Neural cell (in vitro differentiated cells): ENCODE data around the gene KCND2. TPM values are rescaled to one million over a fixed set of nuclear protein-coding genes. Genes with fewer than 3 reads are reported as not detected.

ENCODE experiments used
- H2AFZ ChIP-seq: fragments of 200-600, 300-800 bp; sonication (generic), shearing (Covaris generic); 2 replicates; pipeline ENCODE4 v1.6.0; 2014; ENCODE audit warnings: low read depth, mild to moderate bottlenecking, antibody characterized with exemption, low read length, moderate library complexity
- H3F3A ChIP-seq: fragments of 200-600 bp; shearing (Covaris generic); 2 replicates; pipeline ENCODE4 v1.6.1; 2016; ENCODE audit warnings: mild to moderate bottlenecking, moderate library complexity, mixed read lengths, antibody characterized with exemption, low read length; ENCODE audit not compliant: insufficient read depth, poor library complexity, severe bottlenecking
- H3K27ac ChIP-seq: fragments of 200-600, 300-800 bp; sonication (generic), shearing (Covaris generic); 2 replicates; pipeline ENCODE4 v1.5.1; 2014; ENCODE audit warnings: mild to moderate bottlenecking, low read length, moderate library complexity
- H3K27me3 ChIP-seq: fragments of 300-800, 200-600 bp; sonication (generic), shearing (Covaris generic); 2 replicates; pipeline ENCODE4 v1.6.0; 2014; ENCODE audit warnings: mild to moderate bottlenecking, low read depth, low read length, moderate library complexity; ENCODE audit not compliant: insufficient read depth
- H3K36me3 ChIP-seq: fragments of 300-800, 200-600 bp; sonication (generic), shearing (Covaris generic); 2 replicates; pipeline ENCODE4 v1.5.1; 2014; ENCODE audit warnings: mild to moderate bottlenecking, antibody characterized with exemption, low read length, moderate library complexity; ENCODE audit not compliant: insufficient read depth
- H3K4me2 ChIP-seq: fragments of 300-800, 200-600 bp; sonication (generic), shearing (Covaris generic); 2 replicates; pipeline ENCODE4 v1.6.0; 2014; ENCODE audit warnings: mild to moderate bottlenecking, low read length
- H3K4me3 ChIP-seq: fragments of 300-800, 200-600 bp; sonication (generic), shearing (Covaris generic); 2 replicates; pipeline ENCODE4 v1.5.1; 2014; ENCODE audit warnings: mild to moderate bottlenecking, low read length, moderate library complexity
- H3K79me2 ChIP-seq: fragments of 200-600 bp; shearing (Covaris generic); replicated peaks from 2 replicates; pipeline ENCODE4 v1.6.0; 2014; ENCODE audit warnings: mild to moderate bottlenecking, low read length, moderate library complexity; ENCODE audit not compliant: insufficient read depth
- H3K9ac ChIP-seq: fragments of 300-800, 200-600 bp; sonication (generic), shearing (Covaris generic); 2 replicates; pipeline ENCODE4 v1.6.1; 2016; ENCODE audit warnings: mild to moderate bottlenecking, low read length, mixed read lengths
- H3K9me2 ChIP-seq: fragments of 200-600 bp; shearing (Covaris generic); 2 replicates; pipeline ENCODE4 v1.6.1; 2016; ENCODE audit warnings: mild to moderate bottlenecking, low read length, mixed read lengths; ENCODE audit not compliant: insufficient read depth
- H3K9me3 ChIP-seq: fragments of 200-600, 300-800 bp; sonication (generic), shearing (Covaris generic); 2 replicates; pipeline ENCODE4 v1.6.1; 2016; ENCODE audit warnings: mild to moderate bottlenecking, mixed run types, low read length, moderate library complexity, mixed read lengths
- H4K20me1 ChIP-seq: fragments of 200-600 bp; shearing (Covaris generic); 2 replicates; pipeline ENCODE4 v1.6.1; 2016; ENCODE audit warnings: mild to moderate bottlenecking, mixed run types; ENCODE audit not compliant: insufficient read depth
- CTCF ChIP-seq: fragments of 450-650 bp; IDR thresholded peaks from 2 replicates; pipeline ENCODE4 v1.5.1; 2014; ENCODE audit warnings: antibody characterized with exemption, mild to moderate bottlenecking, moderate library complexity; ENCODE audit not compliant: poor library complexity, severe bottlenecking
- EP300 ChIP-seq: fragments of 450-650 bp; conservative IDR thresholded peaks from 2 replicates; pipeline ENCODE4 v1.6.1; 2014; ENCODE audit warnings: antibody characterized with exemption, mild to moderate bottlenecking, moderate library complexity; ENCODE audit not compliant: poor library complexity, severe bottlenecking
- EZH2 ChIP-seq: fragments of 200-600, 300-800 bp; shearing (Covaris generic), sonication (generic); IDR thresholded peaks from 2 replicates; pipeline ENCODE4 v1.6.1; 2014; ENCODE audit warnings: antibody characterized with exemption, low read length, borderline replicate concordance, mild to moderate bottlenecking; ENCODE audit not compliant: insufficient read depth, poor library complexity, severe bottlenecking
- MXI1 ChIP-seq: fragments of 450-650 bp; conservative IDR thresholded peaks from 2 replicates; pipeline ENCODE4 v1.6.1; 2014; ENCODE audit warnings: antibody characterized with exemption, mild to moderate bottlenecking; ENCODE audit not compliant: poor library complexity, severe bottlenecking
- POLR2AphosphoS5 ChIP-seq: IDR thresholded peaks from 2 replicates; pipeline ENCODE4 v1.6.1; 2012
- RAD21 ChIP-seq: fragments of 450-650 bp; conservative IDR thresholded peaks from 2 replicates; pipeline ENCODE4 v1.6.1; 2014; ENCODE audit warnings: antibody characterized with exemption, mild to moderate bottlenecking, moderate library complexity
- REST ChIP-seq: IDR thresholded peaks from 2 replicates; pipeline ENCODE4 v1.6.1; 2012; ENCODE audit warnings: borderline replicate concordance
- SMC3 ChIP-seq: fragments of 450-650 bp; conservative IDR thresholded peaks from 2 replicates; pipeline ENCODE4 v1.6.1; 2014; ENCODE audit warnings: antibody characterized with exemption, mild to moderate bottlenecking, moderate library complexity; ENCODE audit not compliant: poor library complexity
- TAF1 ChIP-seq: IDR thresholded peaks from 2 replicates; pipeline ENCODE4 v1.6.1; 2012; ENCODE audit warnings: low read depth
- polyA plus RNA-seq: library from polyadenylated mRNA; depleted of rRNA; stranded (reverse); fragments of >200 nt; gene quantifications from 2 replicates; pipeline ENCODE4 v1.2.3, GENCODE V29; 2014

Gene KCND2
- polyA plus RNA-seq, 1 donor from 2014 or later: 11.0 TPM

- Histone ChIP-seq H3K4me2 (no peak overlapping the region), H3K27ac (no peak overlapping the region), H2AFZ (no peak overlapping the region), H3K36me3 (no peaks in the 10 kb centered on the region), H3K4me3 (no peak overlapping the region), H3K9me3 (no peaks in the 10 kb centered on the region), H3K79me2 (no peaks in the 10 kb centered on the region), H4K20me1 (no peaks in the 10 kb centered on the region), H3K27me3 (no peaks in the 10 kb centered on the region), H3K9me2 (no peaks in the 10 kb centered on the region), H3K9ac (no peak overlapping the region), H3F3A (no peaks in the 10 kb centered on the region)
- TF ChIP-seq TAF1: no peak
Measured at GRCh38 chr7:120691915-120692314, 418.9 kb downstream of the KCND2 start.

- Histone ChIP-seq H3K9ac (no peak overlapping the region), H3F3A (no peaks in the 10 kb centered on the region), H3K36me3 (no peaks in the 10 kb centered on the region), H3K79me2 (no peaks in the 10 kb centered on the region), H4K20me1 (no peaks in the 10 kb centered on the region), H3K27me3 (no peaks in the 10 kb centered on the region), H3K27ac (no peak overlapping the region), H3K4me2 (no peak overlapping the region), H2AFZ (no peak overlapping the region), H3K4me3 (no peak overlapping the region), H3K9me3 (no peaks in the 10 kb centered on the region), H3K9me2 (no peaks in the 10 kb centered on the region)
- TF ChIP-seq EZH2 (no peak), REST (no peak), MXI1 (no peak), EP300 (no peak), POLR2AphosphoS5 (no peak), RAD21 (no peak), CTCF (no peak), TAF1 (no peak), SMC3 (no peak)
Measured at GRCh38 chr7:120695848-120696247, 422.9 kb downstream of the KCND2 start.

- no peaks in the 10 kb centered on the region for H4K20me1 ChIP-seq
- no peaks in the 10 kb centered on the region for H3K27me3 ChIP-seq
- H3F3A ChIP-seq: no peaks in the 10 kb centered on the region
- TF ChIP-seq EP300 (no peak), EZH2 (no peak), REST (no peak), CTCF (no peak), POLR2AphosphoS5 (no peak), MXI1 (no peak), TAF1 (no peak), SMC3 (no peak), RAD21 (no peak)
- no peak overlapping the region for H2AFZ ChIP-seq
- no peaks in the 10 kb centered on the region for H3K9me2 ChIP-seq
- no peak overlapping the region for H3K4me2 ChIP-seq
- no peaks in the 10 kb centered on the region for H3K36me3 ChIP-seq
- H3K79me2 ChIP-seq: no peaks in the 10 kb centered on the region
- H3K27ac ChIP-seq: no peak overlapping the region
- no peaks in the 10 kb centered on the region for H3K9me3 ChIP-seq
- H3K4me3 ChIP-seq: no peak overlapping the region
- no peak overlapping the region for H3K9ac ChIP-seq
Measured at GRCh38 chr7:120700796-120701195, 427.8 kb downstream of the KCND2 start.
